Measurements from ENCODE around the gene SYT12. TPM values are rescaled to one million over a fixed set of nuclear protein-coding genes. Genes with fewer than 3 reads are reported as not detected.

SYT12 gene
- polyA plus RNA-seq, 1 donor from 2014 or later = 2.3 TPM

GRCh38 chr11:67016550-67016949 lies 6.4 kb upstream of the SYT12 start:
- H3K4me3 ChIP-seq (ENCODE audit: low read length) = no peak overlapping the region
- H3K36me3 ChIP-seq (ENCODE audit: insufficient read depth, low read length) = no peaks in the 10 kb centered on the region
- H3K79me2 ChIP-seq (replicated peaks; ENCODE audit: insufficient read depth, low read length) = no peaks in the 10 kb centered on the region
- H3K9ac ChIP-seq (ENCODE audit: low read length) = no peak overlapping the region
- no peaks in the 10 kb centered on the region for H3K9me2 ChIP-seq (ENCODE audit: insufficient read depth, low read length)
- no peaks in the 10 kb centered on the region for H4K20me1 ChIP-seq (ENCODE audit: insufficient read depth)
- no peaks in the 10 kb centered on the region for H3K27me3 ChIP-seq (ENCODE audit: insufficient read depth, low read depth, low read length)
- TF ChIP-seq REST (IDR thresholded peaks at IDR 0.05; ENCODE audit: borderline replicate concordance) = no peak
- no peak for TF ChIP-seq EP300 (conservative IDR thresholded peaks at IDR 0.05; ENCODE audit: poor library complexity, severe bottlenecking)
- no peak for TF ChIP-seq CTCF (IDR thresholded peaks at IDR 0.05; ENCODE audit: poor library complexity, severe bottlenecking)
- TF ChIP-seq POLR2AphosphoS5 (IDR thresholded peaks at IDR 0.05) = no peak
- TF ChIP-seq MXI1 (conservative IDR thresholded peaks at IDR 0.05; ENCODE audit: poor library complexity, severe bottlenecking) = no peak
- no peak for TF ChIP-seq RAD21 (conservative IDR thresholded peaks at IDR 0.05)
- TF ChIP-seq EZH2 (IDR thresholded peaks at IDR 0.05; ENCODE audit: borderline replicate concordance, insufficient read depth, low read length, poor library complexity, severe bottlenecking) = no peak
- TF ChIP-seq SMC3 (conservative IDR thresholded peaks at IDR 0.05; ENCODE audit: poor library complexity) = no peak
- TF ChIP-seq TAF1 (IDR thresholded peaks at IDR 0.05; ENCODE audit: low read depth) = no peak
- H3K4me2 ChIP-seq (ENCODE audit: low read length) = no peak overlapping the region
- no peak overlapping the region for H3K27ac ChIP-seq (ENCODE audit: low read length)
- no peak overlapping the region for H2AFZ ChIP-seq (ENCODE audit: low read depth, low read length)
- H3K9me3 ChIP-seq (ENCODE audit: low read length) = no peaks in the 10 kb centered on the region
- no peaks in the 10 kb centered on the region for H3F3A ChIP-seq (ENCODE audit: insufficient read depth, low read length, poor library complexity, severe bottlenecking)

GRCh38 chr11:67020949-67021348 lies 2.0 kb upstream of the SYT12 start:
- H3K27ac ChIP-seq (ENCODE audit: low read length) = no peak overlapping the region
- H3K4me3 ChIP-seq (ENCODE audit: low read length) = no peak overlapping the region
- no peaks in the 10 kb centered on the region for H3K36me3 ChIP-seq (ENCODE audit: insufficient read depth, low read length)
- no peaks in the 10 kb centered on the region for H3F3A ChIP-seq (ENCODE audit: insufficient read depth, low read length, poor library complexity, severe bottlenecking)
- H3K27me3 ChIP-seq (ENCODE audit: insufficient read depth, low read depth, low read length) = peaks cover 35% of the 10 kb centered on the region
- H3K9me2 ChIP-seq (ENCODE audit: insufficient read depth, low read length) = no peaks in the 10 kb centered on the region
- no peak overlapping the region for H3K9ac ChIP-seq (ENCODE audit: low read length)
- H3K9me3 ChIP-seq (ENCODE audit: low read length) = no peaks in the 10 kb centered on the region
- no peaks in the 10 kb centered on the region for H4K20me1 ChIP-seq (ENCODE audit: insufficient read depth)
- no peak overlapping the region for H2AFZ ChIP-seq (ENCODE audit: low read depth, low read length)
- no peak overlapping the region for H3K4me2 ChIP-seq (ENCODE audit: low read length)
- TF ChIP-seq POLR2AphosphoS5 (IDR thresholded peaks at IDR 0.05) = no peak
- H3K79me2 ChIP-seq (replicated peaks; ENCODE audit: insufficient read depth, low read length) = no peaks in the 10 kb centered on the region

All from neural cell (in vitro differentiated cells).